KMS-11 (cell line): ENCODE measurements around the gene PLEKHA3.

Experiments used
- H2AFZ ChIP-seq: fragments of 200-600 bp; sonication (generic); 2 replicates; pipeline ENCODE4 v1.6.1; 2016; ENCODE audit warnings: antibody characterized with exemption, mixed run types, low read depth
- H3K27ac ChIP-seq: fragments of 200-600 bp; sonication (generic); 2 replicates; pipeline ENCODE4 v1.6.1; 2016; ENCODE audit warnings: mild to moderate bottlenecking, mixed run types
- H3K27me3 ChIP-seq: fragments of 200-600 bp; sonication (generic); 2 replicates; pipeline ENCODE4 v1.6.1; 2017; ENCODE audit warnings: mild to moderate bottlenecking, low read depth, mixed run types, moderate library complexity; ENCODE audit not compliant: insufficient read depth
- H3K36me3 ChIP-seq: fragments of 200-600 bp; sonication (generic); 2 replicates; pipeline ENCODE4 v1.6.1; 2017; ENCODE audit warnings: mild to moderate bottlenecking, mixed run types; ENCODE audit not compliant: insufficient read depth
- H3K4me1 ChIP-seq: fragments of 200-600 bp; sonication (generic); 2 replicates; pipeline ENCODE4 v1.6.1; 2016; ENCODE audit warnings: mild to moderate bottlenecking, low read depth, mixed run types; ENCODE audit not compliant: poor library complexity, severe bottlenecking
- H3K4me2 ChIP-seq: fragments of 200-600 bp; sonication (generic); 2 replicates; pipeline ENCODE4 v1.7.0; 2016; ENCODE audit warnings: mild to moderate bottlenecking, mixed run types
- H3K4me3 ChIP-seq: fragments of 200-600 bp; sonication (generic); IDR thresholded peaks from 2 replicates; pipeline ENCODE4 v1.6.1; 2017; ENCODE audit warnings: low read depth, low read length, mixed read lengths; ENCODE audit not compliant: insufficient read depth
- H3K79me2 ChIP-seq: fragments of 200-600 bp; sonication (generic); 2 replicates; pipeline ENCODE4 v1.6.1; 2016; ENCODE audit warnings: low read depth, mixed run types; ENCODE audit not compliant: insufficient read depth
- H3K9ac ChIP-seq: fragments of 200-600 bp; sonication (generic); 2 replicates; pipeline ENCODE4 v1.6.1; 2016; ENCODE audit warnings: mild to moderate bottlenecking, mixed run types
- H4K20me1 ChIP-seq: fragments of 200-600 bp; sonication (generic); 2 replicates; pipeline ENCODE4 v1.6.1; 2016; ENCODE audit warnings: mild to moderate bottlenecking, mixed run types; ENCODE audit not compliant: insufficient read depth
- TF ChIP-seq, protein P1 (sequence below): fragments of 200-600 bp; sonication (generic); conservative IDR thresholded peaks from 2 replicates; pipeline ENCODE4 v1.6.1; 2017; ENCODE audit warnings: low read depth, mild to moderate bottlenecking, antibody characterized with exemption, low read length, moderate library complexity, mixed read lengths

The PLEKHA3 gene

DNA sequence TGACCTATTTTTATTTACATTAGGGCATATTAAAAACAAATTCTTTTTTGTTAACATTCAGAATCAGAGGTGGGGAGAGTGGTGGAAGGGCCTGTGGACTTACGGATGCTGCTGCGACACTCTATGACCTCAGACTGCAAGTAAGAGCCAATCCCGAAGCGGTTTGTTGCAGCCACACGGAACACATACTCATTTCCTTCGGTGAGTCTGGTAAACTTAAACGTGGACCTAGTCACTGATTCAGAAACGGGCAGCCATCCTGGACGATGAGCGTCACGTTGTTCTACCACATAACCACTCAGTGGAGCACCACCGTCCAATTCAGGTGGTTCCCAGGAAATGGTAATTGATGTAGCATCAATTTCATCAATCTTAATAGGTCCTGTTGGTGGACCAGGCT is 61.9 kb downstream of the PLEKHA3 start:
- no peak overlapping the region for H3K4me2 ChIP-seq

DNA sequence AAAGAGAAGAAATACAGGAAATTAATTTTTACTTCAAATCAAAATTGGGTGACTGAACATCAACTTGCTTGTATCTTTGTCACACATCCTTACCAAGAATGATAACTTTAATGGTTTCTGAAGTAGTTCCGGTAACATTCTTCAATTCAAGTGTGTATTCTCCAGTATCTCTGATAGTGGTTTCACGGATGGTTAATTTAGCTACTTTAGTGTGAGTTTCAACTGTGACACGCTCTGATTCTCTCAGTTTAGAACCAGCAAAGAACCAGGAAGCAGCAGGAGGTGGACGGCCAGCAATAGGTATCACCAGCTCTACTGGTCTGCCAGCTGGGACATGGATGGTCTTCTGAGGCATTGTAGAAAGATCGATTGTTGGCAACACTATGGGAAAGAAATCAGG is 62.3 kb downstream of the PLEKHA3 start:
- Histone ChIP-seq H3K27ac (no peak overlapping the region), H3K79me2 (no peaks in the 10 kb centered on the region), H3K4me1 (no peaks in the 10 kb centered on the region), H3K4me3 (no peak overlapping the region), H3K27me3 (no peaks in the 10 kb centered on the region), H3K36me3 (no peaks in the 10 kb centered on the region), H4K20me1 (no peaks in the 10 kb centered on the region), H3K9ac (no peak overlapping the region), H3K4me2 (no peak overlapping the region), H2AFZ (no peak overlapping the region)
- TF ChIP-seq, protein P1, sequence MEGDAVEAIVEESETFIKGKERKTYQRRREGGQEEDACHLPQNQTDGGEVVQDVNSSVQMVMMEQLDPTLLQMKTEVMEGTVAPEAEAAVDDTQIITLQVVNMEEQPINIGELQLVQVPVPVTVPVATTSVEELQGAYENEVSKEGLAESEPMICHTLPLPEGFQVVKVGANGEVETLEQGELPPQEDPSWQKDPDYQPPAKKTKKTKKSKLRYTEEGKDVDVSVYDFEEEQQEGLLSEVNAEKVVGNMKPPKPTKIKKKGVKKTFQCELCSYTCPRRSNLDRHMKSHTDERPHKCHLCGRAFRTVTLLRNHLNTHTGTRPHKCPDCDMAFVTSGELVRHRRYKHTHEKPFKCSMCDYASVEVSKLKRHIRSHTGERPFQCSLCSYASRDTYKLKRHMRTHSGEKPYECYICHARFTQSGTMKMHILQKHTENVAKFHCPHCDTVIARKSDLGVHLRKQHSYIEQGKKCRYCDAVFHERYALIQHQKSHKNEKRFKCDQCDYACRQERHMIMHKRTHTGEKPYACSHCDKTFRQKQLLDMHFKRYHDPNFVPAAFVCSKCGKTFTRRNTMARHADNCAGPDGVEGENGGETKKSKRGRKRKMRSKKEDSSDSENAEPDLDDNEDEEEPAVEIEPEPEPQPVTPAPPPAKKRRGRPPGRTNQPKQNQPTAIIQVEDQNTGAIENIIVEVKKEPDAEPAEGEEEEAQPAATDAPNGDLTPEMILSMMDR: no peak

More for the DNA sequence above, 61.9 kb downstream of the PLEKHA3 start:
- Histone ChIP-seq H4K20me1 (no peaks in the 10 kb centered on the region), H3K27me3 (no peaks in the 10 kb centered on the region), H2AFZ (no peak overlapping the region), H3K27ac (no peak overlapping the region), H3K79me2 (no peaks in the 10 kb centered on the region), H3K9ac (no peak overlapping the region), H3K4me1 (no peaks in the 10 kb centered on the region), H3K36me3 (no peaks in the 10 kb centered on the region), H3K4me3 (no peak overlapping the region)
- TF ChIP-seq, protein P1: no peak

DNA sequence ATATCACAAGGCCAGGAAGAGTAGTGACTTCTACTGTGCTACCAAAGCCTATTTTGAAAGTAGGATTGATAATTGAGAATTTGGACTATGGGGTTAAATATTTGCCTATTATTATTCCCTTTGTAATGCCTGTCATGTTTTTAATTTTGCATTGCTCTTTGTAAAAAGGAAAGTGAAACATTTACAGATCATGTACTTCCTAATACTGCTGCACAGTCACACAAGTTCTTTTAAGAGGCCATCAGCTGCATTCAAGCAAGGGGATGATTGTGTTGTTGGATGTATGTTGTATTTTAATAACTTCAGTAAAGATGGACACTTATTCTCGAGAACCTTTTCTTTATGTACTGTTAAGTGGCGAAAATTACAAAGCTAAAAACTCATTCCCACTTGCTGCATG is 70.1 kb downstream of the PLEKHA3 start:
- Histone ChIP-seq H3K27ac (no peak overlapping the region), H3K36me3 (no peaks in the 10 kb centered on the region), H3K4me2 (no peak overlapping the region), H3K79me2 (no peaks in the 10 kb centered on the region), H3K27me3 (no peaks in the 10 kb centered on the region), H2AFZ (no peak overlapping the region), H3K9ac (no peak overlapping the region), H4K20me1 (no peaks in the 10 kb centered on the region), H3K4me3 (no peak overlapping the region), H3K4me1 (no peaks in the 10 kb centered on the region)
- TF ChIP-seq, protein P1: no peak

DNA sequence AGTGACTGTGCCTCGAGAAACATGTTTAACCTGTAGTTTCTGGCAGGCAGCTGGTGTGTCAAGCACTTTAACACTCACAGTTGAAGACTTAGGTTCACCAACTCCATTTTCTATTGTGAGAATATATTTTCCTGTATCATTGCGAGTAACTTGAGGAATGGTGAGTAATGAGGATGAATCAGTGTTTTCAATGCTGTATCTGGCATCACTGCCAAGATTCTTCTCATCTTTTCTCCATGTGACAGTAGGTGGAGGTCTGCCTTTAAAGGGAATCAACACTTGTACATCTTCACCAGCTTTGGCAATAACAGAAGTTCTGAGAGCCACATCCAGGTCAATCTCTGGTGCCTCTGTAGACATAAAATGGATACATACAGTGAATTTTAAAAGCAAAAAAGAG is 72.8 kb downstream of the PLEKHA3 start:
- Histone ChIP-seq H3K27ac (no peak overlapping the region), H2AFZ (no peak overlapping the region)
- TF ChIP-seq, protein P1: no peak

More for the DNA sequence above, 72.8 kb downstream of the PLEKHA3 start:
- H3K36me3 ChIP-seq: no peaks in the 10 kb centered on the region
- H3K4me2 ChIP-seq: no peak overlapping the region
- no peaks in the 10 kb centered on the region for H3K79me2 ChIP-seq
- H3K4me1 ChIP-seq: peaks cover 2% of the 10 kb centered on the region
- H4K20me1 ChIP-seq: no peaks in the 10 kb centered on the region
- no peaks in the 10 kb centered on the region for H3K27me3 ChIP-seq
- no peak overlapping the region for H3K9ac ChIP-seq
- no peak overlapping the region for H3K4me3 ChIP-seq
